GDM1 (cell line): ENCODE results near the gene RHBDF2.

ENCODE experiments used
- DNase-seq: peaks from one replicate; lab custom pipeline; 2025; lab: John Stamatoyannopoulos, UW

The RHBDF2 gene

GRCh38 chr17:76501018-76501826 is at the start of gene RHBDF2:
RHBDF2 (minus strand) TSS chr17:76501423; CDS start chr17:76481524, 19,899 bp downstream.
- peak; percentile 53 for DNase-seq

GRCh38 chr17:76549539-76549938 is 48.3 kb upstream of the RHBDF2 start:
- no peak for DNase-seq

- DNase-seq, result no peak
Measured at GRCh38 chr17:76549215-76549518, 47.9 kb upstream of the RHBDF2 start.

GRCh38 chr17:76548378-76549214 is 47.4 kb upstream of the RHBDF2 start:
- no peak for DNase-seq

GRCh38 chr17:76547642-76548202 is 46.5 kb upstream of the RHBDF2 start:
- DNase-seq, result no peak

- DNase-seq, result peak; percentile 84
Measured at GRCh38 chr17:76547183-76547641, 46.0 kb upstream of the RHBDF2 start.

- no peak for DNase-seq
Measured at GRCh38 chr17:76546556-76547182, 45.4 kb upstream of the RHBDF2 start.

GRCh38 chr17:76545918-76546555 is 44.8 kb upstream of the RHBDF2 start:
- DNase-seq, result no peak

GRCh38 chr17:76544546-76545365 is 43.5 kb upstream of the RHBDF2 start:
- DNase-seq, result no peak

- no peak for DNase-seq
Measured at GRCh38 chr17:76543826-76544545, 42.8 kb upstream of the RHBDF2 start.

GRCh38 chr17:76543482-76543825 is 42.2 kb upstream of the RHBDF2 start:
- no peak for DNase-seq

- no peak for DNase-seq
Measured at GRCh38 chr17:76542984-76543383, 41.8 kb upstream of the RHBDF2 start.

GRCh38 chr17:76542566-76542971 is 41.3 kb upstream of the RHBDF2 start:
- DNase-seq, result no peak

- no peak for DNase-seq
Measured at GRCh38 chr17:76541739-76542454, 40.7 kb upstream of the RHBDF2 start.

- DNase-seq, result peak; percentile 20
Measured at GRCh38 chr17:76540381-76541300, 39.4 kb upstream of the RHBDF2 start.

GRCh38 chr17:76539631-76540271 is 38.5 kb upstream of the RHBDF2 start, which contains the start of gene PRCD:
PRCD (plus strand) TSS chr17:76540044; CDS start chr17:76540142, 98 bp downstream.
- no peak for DNase-seq

GRCh38 chr17:76538941-76539570 is 37.8 kb upstream of the RHBDF2 start:
- DNase-seq, result no peak
